Skeletal muscle satellite cell (primary cell): ENCODE measurements around the gene GOLGA8T.
"Not testable (repeated sequence)": the region's sequence is repeated elsewhere in the genome, so short reads cannot be mapped to it uniquely, and the experiment has no call there.

Experiments used
- H3K27me3 ChIP-seq: 2 replicates; pipeline ENCODE4 v1.7.0; 2013; ENCODE audit warnings: low read length; ENCODE audit not compliant: control insufficient read depth, insufficient read depth
- H3K36me3 ChIP-seq: 2 replicates; pipeline ENCODE4 v1.7.0; 2013; ENCODE audit warnings: mild to moderate bottlenecking, control low read depth, low read length; ENCODE audit not compliant: insufficient read depth
- H3K4me1 ChIP-seq: 2 replicates; pipeline ENCODE4 v1.7.0; 2013; ENCODE audit warnings: low read length; ENCODE audit not compliant: control insufficient read depth, insufficient read depth
- H3K4me2 ChIP-seq: 2 replicates; pipeline ENCODE4 v1.7.0; 2013; ENCODE audit warnings: mild to moderate bottlenecking, low read length
- H3K4me3 ChIP-seq: 2 replicates; pipeline ENCODE4 v1.7.0; 2013; ENCODE audit warnings: low read length
- H3K9ac ChIP-seq: 2 replicates; pipeline ENCODE4 v1.7.0; 2013; ENCODE audit warnings: mild to moderate bottlenecking, low read depth, low read length, moderate library complexity
- H3K9me3 ChIP-seq: replicated peaks from 2 replicates; pipeline ENCODE4 v1.7.0; 2013; ENCODE audit warnings: mild to moderate bottlenecking, control low read depth, low read length

The GOLGA8T gene

GRCh38 chr15:30167403-30167802 lies 32.6 kb downstream of the GOLGA8T start:
- not testable (repeated sequence) for H3K36me3 ChIP-seq, H3K4me3 ChIP-seq, H3K27me3 ChIP-seq, H3K9me3 ChIP-seq, H3K4me1 ChIP-seq, H3K9ac ChIP-seq, H3K4me2 ChIP-seq

DNA sequence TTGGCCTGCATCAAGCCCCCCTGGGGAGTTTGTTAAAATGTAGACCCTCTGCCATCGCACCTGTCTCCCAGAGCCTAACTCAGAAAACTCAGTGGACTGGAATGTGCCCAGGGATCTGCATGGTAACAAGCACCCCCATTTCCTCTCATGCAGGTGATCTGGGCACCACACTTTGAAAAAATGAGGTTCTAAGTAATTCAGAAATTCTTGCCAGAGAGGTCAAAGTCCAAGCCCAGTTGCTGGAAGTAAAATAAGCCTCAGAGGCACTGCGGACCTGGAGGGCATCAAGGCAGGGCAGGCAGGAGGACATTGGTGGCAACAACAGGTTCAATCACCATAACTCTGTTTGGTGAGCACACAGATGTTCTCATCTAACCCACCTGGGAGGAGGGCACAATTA lies 33.0 kb downstream of the GOLGA8T start:
- not testable (repeated sequence) for H3K4me3 ChIP-seq, H3K27me3 ChIP-seq, H3K4me2 ChIP-seq, H3K9ac ChIP-seq, H3K36me3 ChIP-seq, H3K9me3 ChIP-seq, H3K4me1 ChIP-seq

GRCh38 chr15:30171452-30171851 lies 36.6 kb downstream of the GOLGA8T start:
- not testable (repeated sequence) for H3K36me3 ChIP-seq, H3K9me3 ChIP-seq, H3K4me1 ChIP-seq, H3K9ac ChIP-seq, H3K27me3 ChIP-seq, H3K4me2 ChIP-seq, H3K4me3 ChIP-seq

- not testable (repeated sequence) for H3K27me3 ChIP-seq, H3K4me2 ChIP-seq, H3K9me3 ChIP-seq, H3K4me3 ChIP-seq, H3K4me1 ChIP-seq, H3K36me3 ChIP-seq, H3K9ac ChIP-seq
Measured at GRCh38 chr15:30173041-30173608, 38.3 kb downstream of the GOLGA8T start.

DNA sequence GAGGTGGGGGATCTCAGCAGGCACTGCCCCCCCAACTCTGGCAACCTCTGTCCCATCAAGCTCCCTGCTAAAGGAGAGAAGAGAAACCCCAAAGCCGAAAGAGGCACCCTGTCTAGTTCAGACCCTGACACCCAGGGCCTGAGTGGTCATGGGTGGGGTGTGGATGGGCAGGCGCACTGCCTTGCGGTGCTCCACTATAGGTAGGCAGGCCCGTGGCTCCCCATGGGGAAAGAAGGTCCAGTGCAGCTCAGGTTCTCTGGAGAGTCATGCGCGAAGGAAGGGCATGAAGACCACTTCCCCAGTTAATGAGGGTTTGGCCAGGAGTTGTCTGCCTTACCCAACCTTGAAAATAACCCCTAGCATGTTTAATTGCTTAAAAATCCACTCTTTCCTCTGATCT lies 40.4 kb downstream of the GOLGA8T start:
- not testable (repeated sequence) for H3K36me3 ChIP-seq, H3K4me3 ChIP-seq, H3K4me1 ChIP-seq, H3K4me2 ChIP-seq, H3K9ac ChIP-seq, H3K27me3 ChIP-seq, H3K9me3 ChIP-seq

DNA sequence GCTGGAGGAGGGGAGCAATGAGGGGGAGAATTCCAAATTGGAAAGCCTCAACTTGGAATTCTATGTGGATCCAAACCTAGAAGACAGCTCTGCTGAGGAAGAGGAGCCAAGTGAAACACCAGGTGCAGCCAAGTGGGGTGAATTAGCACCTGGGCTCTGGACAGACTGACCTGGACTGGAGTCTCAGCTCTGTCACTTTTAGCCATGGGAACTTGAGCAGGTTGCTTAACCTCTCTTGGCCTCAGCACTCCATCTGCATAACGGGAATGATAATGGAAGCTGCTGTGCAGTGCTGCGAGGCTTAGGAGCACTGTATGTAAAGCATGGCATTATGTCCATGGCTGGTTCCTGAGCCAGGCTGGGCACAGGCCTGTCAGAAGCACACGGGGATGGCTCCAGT lies 41.8 kb downstream of the GOLGA8T start:
- H3K4me1 ChIP-seq, H3K4me2 ChIP-seq, H3K4me3 ChIP-seq, H3K27me3 ChIP-seq, H3K36me3 ChIP-seq, H3K9me3 ChIP-seq, H3K9ac ChIP-seq: not testable (repeated sequence)

GRCh38 chr15:30179814-30180213 lies 45.0 kb downstream of the GOLGA8T start:
- H3K9ac ChIP-seq, H3K9me3 ChIP-seq, H3K36me3 ChIP-seq, H3K4me3 ChIP-seq, H3K27me3 ChIP-seq, H3K4me2 ChIP-seq, H3K4me1 ChIP-seq: not testable (repeated sequence)

DNA sequence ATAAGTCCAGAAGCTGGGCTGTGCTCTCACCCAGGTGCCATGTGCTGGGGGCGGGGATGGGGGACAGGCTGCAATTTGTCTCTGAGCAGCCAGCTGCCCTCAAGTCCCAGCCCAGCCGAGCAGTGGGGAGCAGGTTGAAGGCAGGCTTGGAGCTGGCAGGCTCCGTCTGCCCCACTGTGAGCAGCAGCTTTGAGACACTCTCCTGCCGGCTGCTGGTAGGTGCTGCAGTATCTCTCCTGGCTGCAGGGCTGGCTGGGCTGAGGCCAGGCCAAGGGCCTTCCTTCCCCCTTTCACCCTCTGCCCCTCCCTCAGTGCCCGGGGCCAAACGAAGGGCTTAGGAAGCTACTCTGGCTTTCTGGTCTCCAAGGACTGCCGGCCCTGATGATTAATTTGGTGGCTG lies 50.6 kb downstream of the GOLGA8T start:
- not testable (repeated sequence) for H3K9ac ChIP-seq, H3K4me3 ChIP-seq, H3K9me3 ChIP-seq, H3K4me2 ChIP-seq, H3K36me3 ChIP-seq, H3K27me3 ChIP-seq, H3K4me1 ChIP-seq

GRCh38 chr15:30187429-30187828 lies 52.6 kb downstream of the GOLGA8T start:
- not testable (repeated sequence) for H3K36me3 ChIP-seq, H3K9ac ChIP-seq, H3K4me2 ChIP-seq, H3K9me3 ChIP-seq, H3K4me1 ChIP-seq, H3K4me3 ChIP-seq, H3K27me3 ChIP-seq

GRCh38 chr15:30189754-30190153 lies 54.9 kb downstream of the GOLGA8T start:
- H3K27me3 ChIP-seq, H3K4me2 ChIP-seq, H3K36me3 ChIP-seq, H3K4me3 ChIP-seq, H3K9ac ChIP-seq, H3K4me1 ChIP-seq, H3K9me3 ChIP-seq: not testable (repeated sequence)

- not testable (repeated sequence) for H3K4me3 ChIP-seq, H3K4me2 ChIP-seq, H3K27me3 ChIP-seq, H3K4me1 ChIP-seq, H3K36me3 ChIP-seq, H3K9ac ChIP-seq, H3K9me3 ChIP-seq
Measured at GRCh38 chr15:30191143-30191542, 56.3 kb downstream of the GOLGA8T start.

DNA sequence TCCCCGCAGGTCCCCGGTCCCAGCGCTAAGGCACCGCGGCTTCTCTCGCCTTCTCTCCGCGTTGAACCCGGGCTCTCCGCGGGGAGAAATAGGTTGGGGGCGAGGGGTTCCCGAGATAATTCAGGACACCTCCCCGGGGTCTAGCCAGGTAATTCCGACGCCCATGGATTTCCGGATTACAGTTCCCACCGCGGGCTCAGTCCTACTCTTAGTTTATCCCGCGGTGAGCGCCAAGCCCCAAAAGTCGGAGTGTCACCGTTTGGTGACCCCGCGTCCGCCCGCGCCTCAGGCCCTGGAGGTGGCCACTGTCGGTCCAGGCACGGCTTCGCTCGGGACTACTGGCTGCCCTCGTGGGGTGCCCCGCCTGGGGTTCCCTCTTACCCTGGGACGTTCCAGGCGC lies 56.8 kb downstream of the GOLGA8T start:
- H3K4me3 ChIP-seq, H3K4me1 ChIP-seq, H3K36me3 ChIP-seq, H3K27me3 ChIP-seq, H3K4me2 ChIP-seq, H3K9me3 ChIP-seq, H3K9ac ChIP-seq: not testable (repeated sequence)
